Measurements from ENCODE around the gene COLQ. TPM values are rescaled to one million over a fixed set of nuclear protein-coding genes. Genes with fewer than 3 reads are reported as not detected.

Gene COLQ
- total RNA-seq, 1 donor from 2014 or later = 1.2 TPM

DNA sequence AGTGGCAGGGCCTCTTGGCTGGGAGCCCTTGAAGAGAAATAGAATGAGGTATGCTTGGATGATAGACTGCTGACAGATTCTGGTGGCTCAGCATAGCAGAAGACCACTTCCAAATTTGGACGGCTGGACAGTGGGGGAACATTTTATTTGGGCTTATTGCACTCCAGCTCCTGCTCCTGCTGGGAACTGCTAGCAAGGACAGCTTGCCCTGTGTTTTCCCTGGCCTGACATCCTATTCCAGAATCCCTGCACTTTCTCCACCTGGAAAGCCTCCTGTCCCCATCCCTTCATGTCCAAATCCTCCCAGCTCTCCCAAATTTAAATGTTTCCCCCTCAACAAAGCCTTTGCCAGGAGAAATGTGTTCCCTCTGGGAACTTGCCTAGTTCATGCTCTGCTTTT, 9.8 kb upstream of the COLQ start:
- intact Hi-C loops (cut with micrococcal nuclease) = no loop called here
- DNase-seq (no peak), ATAC-seq (ENCODE audit: low read depth) (no peak)
- TF ChIP-seq, protein P1, sequence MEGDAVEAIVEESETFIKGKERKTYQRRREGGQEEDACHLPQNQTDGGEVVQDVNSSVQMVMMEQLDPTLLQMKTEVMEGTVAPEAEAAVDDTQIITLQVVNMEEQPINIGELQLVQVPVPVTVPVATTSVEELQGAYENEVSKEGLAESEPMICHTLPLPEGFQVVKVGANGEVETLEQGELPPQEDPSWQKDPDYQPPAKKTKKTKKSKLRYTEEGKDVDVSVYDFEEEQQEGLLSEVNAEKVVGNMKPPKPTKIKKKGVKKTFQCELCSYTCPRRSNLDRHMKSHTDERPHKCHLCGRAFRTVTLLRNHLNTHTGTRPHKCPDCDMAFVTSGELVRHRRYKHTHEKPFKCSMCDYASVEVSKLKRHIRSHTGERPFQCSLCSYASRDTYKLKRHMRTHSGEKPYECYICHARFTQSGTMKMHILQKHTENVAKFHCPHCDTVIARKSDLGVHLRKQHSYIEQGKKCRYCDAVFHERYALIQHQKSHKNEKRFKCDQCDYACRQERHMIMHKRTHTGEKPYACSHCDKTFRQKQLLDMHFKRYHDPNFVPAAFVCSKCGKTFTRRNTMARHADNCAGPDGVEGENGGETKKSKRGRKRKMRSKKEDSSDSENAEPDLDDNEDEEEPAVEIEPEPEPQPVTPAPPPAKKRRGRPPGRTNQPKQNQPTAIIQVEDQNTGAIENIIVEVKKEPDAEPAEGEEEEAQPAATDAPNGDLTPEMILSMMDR (IDR thresholded peaks at IDR 0.05) = no peak
- no peaks in the 10 kb centered on the region for H3K36me3 Mint-ChIP-seq (ENCODE audit: low read depth)
- H3K27me3 Mint-ChIP-seq = no peaks in the 10 kb centered on the region
- CTCF ChIA-PET = no interaction called here
- H3K4me3 Mint-ChIP-seq = no peak overlapping the region
- H3K4me1 Mint-ChIP-seq = no peaks in the 10 kb centered on the region
- H3K27ac Mint-ChIP-seq = no peak overlapping the region
- POLR2A ChIA-PET = no interaction called here
- H3K9me3 Mint-ChIP-seq = no peaks in the 10 kb centered on the region

DNA sequence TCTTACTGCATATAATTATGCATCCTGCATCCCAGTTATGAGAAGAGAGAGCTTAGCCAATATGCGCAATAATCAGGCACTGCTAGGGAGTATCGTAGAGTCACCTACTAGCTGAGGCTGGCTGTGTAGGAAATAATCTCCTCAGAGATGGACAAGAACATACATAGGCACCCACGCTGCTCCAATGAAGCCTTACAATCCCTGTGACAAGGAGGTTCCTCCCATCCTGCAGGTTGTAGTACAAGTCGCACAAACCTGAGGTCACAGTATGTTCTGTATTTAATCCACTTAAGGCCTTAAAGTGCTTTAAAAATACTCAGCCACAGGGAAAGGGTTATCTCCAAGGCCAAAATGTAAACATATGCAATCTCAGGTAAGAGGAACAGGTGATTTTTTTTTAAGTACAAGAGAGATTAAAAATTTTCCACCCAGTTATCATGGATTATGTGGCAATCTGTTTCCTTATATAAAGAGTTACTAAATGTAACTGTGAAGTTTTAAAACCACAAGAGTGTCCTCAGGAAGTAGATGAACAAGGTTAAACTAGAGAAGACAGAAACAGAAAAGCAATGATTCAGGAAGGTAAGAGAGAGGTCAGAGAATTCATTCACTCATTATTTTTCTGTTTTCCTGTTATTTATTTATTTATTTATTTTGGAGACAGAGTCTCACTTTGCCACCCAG, 7.5 kb upstream of the COLQ start:
- POLR2A ChIA-PET = no interaction called here
- ATAC-seq (ENCODE audit: low read depth) (no peak), DNase-seq (no peak)
- H3K4me1 Mint-ChIP-seq = no peaks in the 10 kb centered on the region
- no peak overlapping the region for H3K27ac Mint-ChIP-seq
- no peaks in the 10 kb centered on the region for H3K36me3 Mint-ChIP-seq (ENCODE audit: low read depth)
- CTCF ChIA-PET = no interaction called here
- intact Hi-C loops (cut with micrococcal nuclease) = no loop called here
- TF ChIP-seq, protein P1 (IDR thresholded peaks at IDR 0.05) = no peak
- no peak overlapping the region for H3K4me3 Mint-ChIP-seq
- no peaks in the 10 kb centered on the region for H3K9me3 Mint-ChIP-seq
- H3K27me3 Mint-ChIP-seq = no peaks in the 10 kb centered on the region

DNA sequence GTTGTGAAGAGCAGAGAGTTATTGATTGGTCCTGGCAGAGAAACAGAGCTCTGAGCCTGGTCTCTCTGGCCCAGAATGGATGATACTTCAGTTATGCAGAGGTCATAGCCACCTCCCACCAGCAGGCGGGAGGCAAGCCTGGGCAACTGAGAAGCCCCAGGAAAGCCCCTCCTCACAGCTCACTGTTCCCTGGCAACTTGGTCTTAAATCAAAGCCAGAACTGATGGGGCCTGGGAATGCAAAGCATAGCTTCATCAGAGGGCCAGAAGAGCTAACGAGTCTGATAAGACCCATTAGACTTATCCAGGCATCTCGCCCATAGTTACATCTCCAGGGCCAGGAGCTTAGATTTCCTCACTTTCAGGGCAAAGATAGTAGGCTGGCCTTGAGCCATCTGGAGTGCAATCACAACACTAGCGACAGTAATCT, 5.5 kb upstream of the COLQ start:
- Mint-ChIP-seq H3K36me3 (ENCODE audit: low read depth) (no peaks in the 10 kb centered on the region), H3K4me3 (no peak overlapping the region), H3K27me3 (no peaks in the 10 kb centered on the region), H3K4me1 (no peaks in the 10 kb centered on the region), H3K27ac (no peak overlapping the region), H3K9me3 (no peaks in the 10 kb centered on the region)
- ChIA-PET POLR2A (no interaction called here), CTCF (no interaction called here)
- intact Hi-C loops (cut with micrococcal nuclease) = no loop called here
- no peak for DNase-seq
- TF ChIP-seq, protein P1 (IDR thresholded peaks at IDR 0.05) = no peak
- ATAC-seq (ENCODE audit: low read depth) = no peak

DNA sequence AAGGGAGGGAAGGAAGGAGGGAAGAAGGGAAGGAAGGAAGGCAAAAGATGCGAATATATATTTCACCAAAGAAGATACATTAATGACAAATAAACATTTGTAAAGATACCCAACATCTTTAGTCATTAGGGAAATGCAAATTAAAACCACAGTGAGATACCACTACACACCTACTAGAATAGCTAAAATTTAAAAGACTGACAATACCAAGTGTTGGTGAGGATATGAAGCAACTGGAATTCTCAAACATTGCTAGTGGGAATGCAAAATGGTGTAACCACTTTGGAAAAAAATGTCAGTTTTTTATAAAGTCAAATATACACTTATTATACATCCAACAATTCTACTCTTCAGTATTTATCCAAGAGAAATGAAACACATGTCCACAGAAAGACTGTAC, 4.3 kb upstream of the COLQ start:
- CTCF ChIA-PET = no interaction called here
- no peak overlapping the region for H3K27ac Mint-ChIP-seq

DNA sequence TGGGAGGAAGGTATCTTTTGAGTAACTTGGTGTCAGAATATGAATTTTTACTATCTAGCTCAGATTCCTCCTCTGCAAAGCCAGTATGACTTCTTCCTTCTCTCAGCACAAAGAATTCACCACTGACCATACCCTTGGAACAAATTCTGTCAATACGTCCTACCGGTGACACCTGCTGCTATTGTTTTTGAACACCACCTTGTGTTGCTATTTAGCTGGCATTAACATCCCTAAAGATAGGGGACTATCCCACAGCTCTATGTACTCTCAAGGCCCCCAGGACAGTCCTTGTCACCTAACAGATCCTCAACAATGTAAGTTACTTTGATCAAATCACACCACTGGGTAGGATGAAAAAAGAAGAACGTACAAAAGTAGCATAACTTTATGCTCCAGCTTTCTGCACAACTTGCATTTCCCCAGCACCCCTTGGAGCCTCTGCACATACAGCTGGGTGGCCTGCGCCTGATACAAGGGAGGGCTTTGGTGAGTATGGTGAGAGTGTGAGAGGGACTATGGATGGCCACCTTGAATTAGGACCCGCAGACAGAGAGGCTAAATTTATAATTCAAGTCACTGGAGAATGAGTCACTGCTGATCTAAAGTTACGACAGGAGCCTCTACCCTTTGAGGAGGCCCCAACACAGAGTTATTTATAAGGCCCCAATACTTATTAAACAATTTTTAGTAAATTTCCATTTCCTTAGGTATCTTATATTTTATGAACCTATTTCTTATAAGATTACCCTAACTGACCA, 2.3 kb upstream of the COLQ start:
- Mint-ChIP-seq H3K27ac (no peak overlapping the region), H3K27me3 (peaks cover 7% of the 10 kb centered on the region), H3K36me3 (ENCODE audit: low read depth) (no peaks in the 10 kb centered on the region), H3K4me3 (no peak overlapping the region), H3K4me1 (peaks cover 8% of the 10 kb centered on the region), H3K9me3 (no peaks in the 10 kb centered on the region)
- ChIA-PET CTCF (no interaction called here), POLR2A (no interaction called here)
- TF ChIP-seq, protein P1 (IDR thresholded peaks at IDR 0.05) = no peak
- no peak for DNase-seq
- intact Hi-C loops (cut with micrococcal nuclease) = no loop called here
- ATAC-seq (ENCODE audit: low read depth) = no peak

More for the DNA sequence above, 4.3 kb upstream of the COLQ start:
- Mint-ChIP-seq H3K27me3 (peaks cover 7% of the 10 kb centered on the region), H3K4me1 (peaks cover 8% of the 10 kb centered on the region), H3K36me3 (ENCODE audit: low read depth) (no peaks in the 10 kb centered on the region), H3K9me3 (no peaks in the 10 kb centered on the region), H3K4me3 (no peak overlapping the region)
- ATAC-seq (ENCODE audit: low read depth) = no peak
- intact Hi-C loops (cut with micrococcal nuclease) = no loop called here
- TF ChIP-seq, protein P1 (IDR thresholded peaks at IDR 0.05) = no peak
- DNase-seq = no peak
- POLR2A ChIA-PET = no interaction called here

All from activated B cell treated with CpG ODN at 0.5 μM for 24 hours (primary cell).